Fibroblast of skin of abdomen (primary cell): ENCODE results near the gene SPINK1.
"Not testable (repeated sequence)": the region's sequence is repeated elsewhere in the genome, so short reads cannot be mapped to it uniquely, and the experiment has no call there.

Source experiments
- DNase-seq: peaks from one replicate; pipeline ENCODE4 v3.0.0-alpha.2; 2013

SPINK1 gene

GRCh38 chr5:147854331-147854730 lies 22.9 kb upstream of the SPINK1 start:
- no peak for DNase-seq

- DNase-seq = no peak
Measured at GRCh38 chr5:147853372-147853987, 22.0 kb upstream of the SPINK1 start.

GRCh38 chr5:147852365-147852764 lies 20.9 kb upstream of the SPINK1 start:
- no peak for DNase-seq

- no peak for DNase-seq
Measured at GRCh38 chr5:147851578-147851977, 20.1 kb upstream of the SPINK1 start.

- DNase-seq = no peak
Measured at GRCh38 chr5:147849226-147849625, 17.8 kb upstream of the SPINK1 start.

GRCh38 chr5:147845618-147846017 lies 14.1 kb upstream of the SPINK1 start:
- no peak for DNase-seq

- no peak for DNase-seq
Measured at GRCh38 chr5:147844846-147845245, 13.4 kb upstream of the SPINK1 start.

- DNase-seq = no peak
Measured at GRCh38 chr5:147842869-147843268, 11.4 kb upstream of the SPINK1 start.

GRCh38 chr5:147836439-147836838 lies 5.0 kb upstream of the SPINK1 start:
- no peak for DNase-seq

- DNase-seq = no peak
Measured at GRCh38 chr5:147835386-147835798, 3.9 kb upstream of the SPINK1 start.

- no peak for DNase-seq
Measured at GRCh38 chr5:147832541-147832940, 1.1 kb upstream of the SPINK1 start.

GRCh38 chr5:147830035-147830434 lies 1.4 kb downstream of the SPINK1 start:
- no peak for DNase-seq

GRCh38 chr5:147827017-147827416 lies 4.5 kb downstream of the SPINK1 start:
- DNase-seq = not testable (repeated sequence)

- DNase-seq = no peak
Measured at GRCh38 chr5:147826361-147826760, 5.1 kb downstream of the SPINK1 start.

GRCh38 chr5:147822686-147823491 lies 8.6 kb downstream of the SPINK1 start:
- peak; percentile 60 for DNase-seq

GRCh38 chr5:147822222-147822621 lies 9.2 kb downstream of the SPINK1 start:
- DNase-seq = not testable (repeated sequence)

GRCh38 chr5:147821766-147822165 lies 9.7 kb downstream of the SPINK1 start:
- DNase-seq = no peak

GRCh38 chr5:147819261-147819770 lies 12.2 kb downstream of the SPINK1 start:
- no peak for DNase-seq

GRCh38 chr5:147818290-147818689 lies 13.2 kb downstream of the SPINK1 start:
- DNase-seq = no peak

GRCh38 chr5:147813696-147814095 lies 17.8 kb downstream of the SPINK1 start:
- DNase-seq = no peak

- no peak for DNase-seq
Measured at GRCh38 chr5:147809830-147810666, 21.4 kb downstream of the SPINK1 start.

GRCh38 chr5:147805030-147805454 lies 26.4 kb downstream of the SPINK1 start:
- no peak for DNase-seq

- no peak for DNase-seq
Measured at GRCh38 chr5:147804334-147804733, 27.1 kb downstream of the SPINK1 start.
